CD4-positive, alpha-beta T cell treated with Interleukin-15 for 1 hour (primary cell): ENCODE data around the gene IGSF11.
"Not testable (repeated sequence)": the region's sequence is repeated elsewhere in the genome, so short reads cannot be mapped to it uniquely, and the experiment has no call there.

Source experiments
- DNase-seq: peaks from one replicate; pipeline ENCODE4 v3.0.0-alpha.2; 2020

IGSF11 gene, protein sequence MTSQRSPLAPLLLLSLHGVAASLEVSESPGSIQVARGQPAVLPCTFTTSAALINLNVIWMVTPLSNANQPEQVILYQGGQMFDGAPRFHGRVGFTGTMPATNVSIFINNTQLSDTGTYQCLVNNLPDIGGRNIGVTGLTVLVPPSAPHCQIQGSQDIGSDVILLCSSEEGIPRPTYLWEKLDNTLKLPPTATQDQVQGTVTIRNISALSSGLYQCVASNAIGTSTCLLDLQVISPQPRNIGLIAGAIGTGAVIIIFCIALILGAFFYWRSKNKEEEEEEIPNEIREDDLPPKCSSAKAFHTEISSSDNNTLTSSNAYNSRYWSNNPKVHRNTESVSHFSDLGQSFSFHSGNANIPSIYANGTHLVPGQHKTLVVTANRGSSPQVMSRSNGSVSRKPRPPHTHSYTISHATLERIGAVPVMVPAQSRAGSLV

DNA sequence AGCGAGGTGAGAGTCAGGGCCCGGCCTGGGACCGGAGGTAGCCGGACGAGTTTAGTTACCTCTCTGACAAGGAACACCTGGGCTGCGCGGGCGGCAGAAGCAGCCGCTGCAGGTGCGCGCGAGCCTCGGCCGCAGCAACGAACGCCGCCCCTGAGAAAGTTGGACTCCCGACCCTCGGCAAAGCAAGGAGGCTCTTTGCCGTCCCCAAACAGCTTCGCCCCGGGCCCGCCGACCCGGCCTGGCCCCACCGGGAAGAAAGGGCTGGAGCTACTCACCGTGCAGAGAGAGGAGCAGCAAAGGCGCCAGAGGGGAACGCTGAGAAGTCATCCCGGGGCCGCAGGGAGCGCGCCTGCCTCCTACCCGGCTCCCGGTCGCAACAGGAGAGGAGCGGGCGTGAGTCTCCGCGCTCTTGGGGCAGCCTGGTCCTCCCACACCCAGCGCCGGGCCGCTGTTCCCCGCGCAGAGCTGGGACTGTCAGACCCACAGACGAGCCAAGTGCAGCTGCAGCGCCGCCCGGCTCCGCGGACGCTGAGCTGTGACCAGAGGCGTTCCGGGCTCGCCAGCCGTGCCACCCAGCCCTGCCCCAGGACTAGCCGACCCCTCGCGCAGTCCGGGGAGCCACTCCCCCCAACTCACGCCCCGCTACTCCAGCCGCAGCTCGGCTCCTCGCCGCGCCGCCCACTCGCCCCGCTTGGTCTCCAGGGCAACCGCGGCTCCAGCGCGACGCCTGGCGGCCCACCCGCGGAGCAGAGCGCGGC is at the start of gene IGSF11:
Gene IGSF11, minus strand, starts transcription at position 591 of the 758 bp plus-strand sequence. Its CDS starts 264 bp downstream, at position 327.
- DNase-seq = peak; percentile 43

DNA sequence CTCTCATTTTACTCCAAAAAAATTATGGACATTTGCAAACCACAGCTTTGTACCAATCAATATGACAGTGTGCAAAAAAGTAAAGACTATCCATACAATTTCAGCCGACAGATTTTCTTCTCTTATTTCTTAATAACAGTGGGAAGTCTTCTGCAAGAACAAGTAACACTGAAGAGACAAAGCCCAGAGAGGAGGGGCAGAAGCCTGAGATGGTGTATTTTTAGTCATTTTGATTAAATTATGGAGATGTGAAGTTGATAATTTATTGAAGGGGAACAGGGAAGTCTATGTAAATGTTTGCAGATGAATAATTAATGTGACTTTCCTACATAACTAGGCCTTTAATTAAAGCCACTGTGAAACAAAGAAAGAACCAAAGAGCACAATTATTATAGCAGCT is 45.7 kb upstream of the IGSF11 start:
- DNase-seq = no peak

DNA sequence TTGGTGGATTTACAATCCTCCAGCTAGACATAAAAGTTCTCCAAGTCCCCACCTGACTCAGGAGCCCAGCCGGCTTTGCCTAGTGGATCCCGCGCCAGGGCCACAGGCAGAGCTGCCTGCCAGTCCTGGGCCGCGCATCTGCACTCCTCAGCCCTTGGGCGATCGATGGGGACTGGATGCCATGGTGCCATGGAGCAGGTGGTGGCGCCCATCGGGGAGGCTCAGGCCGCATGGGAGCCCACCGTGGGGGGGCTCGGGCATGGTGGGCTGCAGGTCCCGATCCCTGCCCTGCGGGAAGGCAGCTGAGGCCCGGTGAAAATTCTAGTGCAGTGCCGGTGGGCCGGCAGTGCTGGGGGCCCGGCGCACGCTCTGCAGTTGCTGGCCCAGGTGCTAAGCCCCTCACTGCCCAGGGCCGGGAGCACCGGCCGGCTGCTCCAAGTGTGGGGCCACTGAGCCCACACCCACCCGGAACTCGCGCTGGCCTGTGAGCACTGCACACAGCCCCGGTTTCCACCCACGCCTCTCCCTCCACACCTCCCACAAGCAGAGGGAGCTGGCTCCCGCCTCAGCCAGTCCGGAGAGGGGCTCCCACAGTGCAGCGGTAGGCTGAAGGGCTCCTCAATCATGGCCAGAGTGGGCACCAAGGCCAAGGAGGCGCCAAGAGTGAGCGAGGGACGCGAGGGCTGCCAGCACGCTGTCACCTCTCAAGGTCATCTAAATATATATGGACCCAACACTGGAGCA is 38.8 kb upstream of the IGSF11 start:
- no peak for DNase-seq

DNA sequence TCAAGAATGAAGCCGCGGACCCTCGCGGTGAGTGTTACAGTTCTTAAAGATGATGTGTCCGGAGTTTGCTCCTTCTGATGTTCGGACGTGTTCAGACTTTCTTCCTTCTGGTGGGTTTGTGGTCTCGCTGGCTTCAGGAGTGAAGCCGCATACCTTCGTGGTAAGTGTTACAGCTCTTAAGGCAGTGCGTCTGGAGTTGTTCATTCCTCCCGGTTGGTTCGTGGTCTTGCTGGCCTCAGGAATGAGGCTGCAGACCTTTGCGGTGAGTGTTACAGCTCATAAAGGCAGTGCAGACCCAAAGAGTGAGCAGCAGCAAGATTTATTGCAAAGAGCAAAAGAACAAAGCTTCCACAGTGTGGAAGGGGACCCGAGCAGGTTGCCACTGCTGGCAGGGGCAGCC is 37.8 kb upstream of the IGSF11 start:
- DNase-seq = not testable (repeated sequence)

DNA sequence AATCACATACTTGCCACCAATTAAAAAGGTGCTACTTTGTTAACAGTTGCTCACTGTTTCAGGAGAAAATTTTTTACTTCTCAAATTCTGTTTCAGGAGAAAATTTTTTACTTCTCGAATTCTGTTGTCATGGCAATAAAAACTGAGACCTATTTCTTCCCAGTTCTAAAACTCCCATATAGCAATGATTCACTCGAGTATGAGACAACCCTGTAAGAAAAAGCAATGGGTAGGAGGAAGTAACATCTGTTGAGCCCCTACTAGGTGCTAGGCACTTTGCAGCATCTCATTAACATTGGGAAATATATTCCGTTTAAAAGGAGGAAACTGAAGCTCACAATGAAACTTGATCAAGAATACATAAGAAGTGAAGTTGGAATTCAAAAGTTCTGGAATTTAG is 35.1 kb upstream of the IGSF11 start:
- no peak for DNase-seq

DNA sequence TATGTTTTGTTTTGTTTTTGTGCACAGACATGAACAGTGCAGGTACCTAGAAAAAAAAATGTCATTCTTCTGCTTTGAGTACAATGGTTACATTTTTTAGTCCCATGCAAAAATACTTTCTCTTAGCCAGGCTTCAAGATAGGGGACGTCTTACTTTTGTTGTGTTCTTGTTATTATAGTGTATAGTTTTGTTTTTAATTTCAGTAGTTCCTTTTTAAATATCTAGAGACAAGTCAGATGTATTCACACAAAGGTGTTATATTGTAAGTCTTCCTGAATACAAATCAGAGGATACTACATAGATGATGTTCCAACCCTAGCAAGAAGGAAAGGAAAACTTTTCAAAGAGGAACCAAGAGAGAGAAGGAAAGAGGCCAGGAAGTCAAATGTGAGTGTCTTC is 28.8 kb upstream of the IGSF11 start:
- DNase-seq = no peak

DNA sequence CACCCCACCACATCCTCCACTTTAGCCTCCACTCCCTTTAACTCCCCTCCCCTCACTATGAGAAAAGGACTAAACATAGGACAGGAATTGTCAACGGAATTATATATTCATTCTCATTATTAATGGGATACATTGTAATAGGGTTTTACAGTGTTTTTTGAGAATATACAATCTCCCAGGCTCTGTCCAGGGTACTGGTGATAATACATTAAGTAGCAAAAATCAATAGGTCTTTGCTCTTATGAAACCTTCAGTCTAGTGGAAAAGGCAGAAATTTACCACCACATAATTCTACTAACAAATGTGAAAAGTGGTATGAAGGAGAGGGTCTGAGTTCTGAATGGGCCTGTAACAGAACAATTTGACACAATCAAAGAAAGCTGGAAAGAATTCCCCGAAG is 28.2 kb upstream of the IGSF11 start:
- DNase-seq = no peak

DNA sequence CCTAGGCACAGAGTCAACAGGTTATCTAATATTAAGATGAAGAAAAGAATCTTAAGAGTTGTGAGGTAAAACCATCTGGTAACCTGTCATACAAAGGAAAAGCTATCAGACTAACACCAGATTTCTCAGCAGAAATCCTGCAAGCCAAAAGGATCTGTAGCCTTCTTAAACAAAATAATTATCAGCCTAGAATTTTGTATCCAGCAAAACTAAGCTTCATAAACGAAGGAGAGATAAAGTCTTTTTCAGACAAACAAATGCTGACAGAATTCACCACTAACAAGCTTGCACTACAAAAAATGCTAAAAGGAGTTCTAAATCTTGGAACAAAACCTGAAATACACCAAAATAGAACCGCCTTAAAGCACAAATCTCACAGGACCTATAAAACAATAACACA is 9.9 kb upstream of the IGSF11 start:
- DNase-seq = no peak

DNA sequence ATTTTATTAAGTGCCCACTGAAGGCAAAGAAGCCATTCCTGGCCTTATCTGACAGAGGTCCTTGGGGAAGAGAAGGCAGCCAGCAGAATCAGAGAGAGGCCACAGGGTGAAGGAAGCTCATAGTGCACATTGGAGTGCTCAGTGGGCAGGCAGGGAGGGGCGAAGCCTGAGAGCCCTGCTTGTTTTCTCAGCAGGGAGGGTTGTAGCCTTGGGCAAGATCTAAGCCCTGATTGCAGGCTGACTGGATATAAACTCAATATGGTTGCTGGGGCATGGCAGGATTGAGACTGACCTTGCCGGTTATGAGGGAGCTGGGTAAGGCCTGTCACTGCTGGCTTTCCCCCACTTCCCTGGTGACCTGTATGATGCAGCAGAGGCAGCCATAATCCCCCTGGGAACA is 7.5 kb upstream of the IGSF11 start:
- DNase-seq = no peak

DNA sequence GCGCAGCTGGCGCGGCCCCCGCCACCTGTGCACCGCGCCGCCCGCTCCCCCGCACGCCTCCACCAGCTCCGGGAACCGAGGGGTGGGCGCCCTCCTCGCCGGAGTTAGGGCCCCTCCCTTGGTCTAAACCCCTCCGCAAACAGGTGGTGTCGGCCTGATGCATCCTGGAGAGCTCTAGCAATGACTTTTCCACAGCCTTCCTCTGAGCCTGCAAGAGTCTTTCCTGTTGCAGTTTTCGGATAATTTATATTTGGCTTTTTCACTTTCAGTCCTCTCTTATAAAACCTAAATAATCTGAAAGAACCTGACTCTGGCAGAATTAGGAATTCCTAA is 334 bp upstream of the IGSF11 start:
- no peak for DNase-seq

DNA sequence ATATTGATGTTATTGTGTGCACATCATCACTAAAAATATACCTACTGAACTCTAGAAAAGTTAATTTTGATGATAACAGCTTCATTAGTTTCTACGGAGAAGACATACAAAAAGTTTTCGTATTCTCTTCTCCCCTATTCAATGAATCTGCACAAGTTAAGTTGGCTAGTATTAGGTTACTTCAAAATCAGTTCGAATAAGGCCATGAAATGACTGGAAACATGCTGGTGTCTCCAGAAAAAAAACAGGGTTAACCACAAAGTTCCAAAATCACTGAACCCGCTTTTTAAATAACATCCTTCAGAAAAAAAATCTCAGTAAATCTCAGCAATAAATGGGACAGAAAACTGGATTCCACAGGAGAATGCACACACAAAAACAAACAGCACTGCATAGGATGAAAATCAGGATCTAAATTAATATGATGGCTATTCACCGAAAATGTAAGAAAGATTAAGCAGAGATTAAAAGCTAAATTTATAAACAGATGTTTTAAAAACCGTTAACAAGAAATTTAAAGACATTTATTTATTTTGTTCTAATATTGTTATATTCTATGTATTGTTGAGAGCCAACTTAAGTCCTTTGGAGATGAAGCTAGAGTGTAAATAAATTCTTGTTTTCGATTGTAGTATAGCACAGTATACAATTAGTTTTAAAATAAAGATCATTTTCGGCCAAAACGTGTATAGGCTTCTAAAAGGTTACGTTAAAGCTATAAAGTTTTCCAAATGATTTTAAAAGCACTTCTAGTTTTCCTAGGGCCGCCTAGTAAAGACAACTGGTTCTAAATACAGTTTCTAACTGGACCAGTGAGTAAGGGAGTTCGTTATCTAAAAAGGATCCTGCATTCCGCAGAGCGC is 1.0 kb downstream of the IGSF11 start:
- DNase-seq = no peak

DNA sequence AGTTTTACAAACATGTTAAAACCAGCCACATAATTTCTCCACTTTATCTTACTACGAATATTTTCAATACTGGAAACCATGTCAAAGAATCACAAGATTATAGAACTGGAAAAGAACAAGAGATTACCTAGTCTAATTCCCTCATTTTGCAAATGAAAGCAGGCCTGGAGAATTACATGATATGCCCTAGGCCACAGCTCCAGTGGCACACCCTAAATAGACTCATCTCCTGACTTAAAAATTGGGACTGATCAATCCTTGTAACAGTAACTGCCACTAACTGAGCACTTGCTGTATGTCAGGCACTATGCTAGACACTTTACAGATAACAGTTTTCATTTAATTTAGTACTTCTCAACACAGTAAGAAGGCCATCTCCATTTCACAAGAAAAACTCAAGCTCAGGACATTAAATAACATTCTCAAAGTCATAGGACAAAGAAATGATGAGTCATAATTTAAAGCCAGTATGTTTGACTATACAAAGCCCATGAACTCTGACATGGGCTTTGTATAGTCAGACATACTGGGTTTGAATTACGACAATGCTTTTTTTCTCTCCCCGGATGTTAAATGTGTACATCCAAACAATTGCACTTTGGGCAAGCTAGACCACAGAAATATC is 9.4 kb downstream of the IGSF11 start:
- DNase-seq = no peak

DNA sequence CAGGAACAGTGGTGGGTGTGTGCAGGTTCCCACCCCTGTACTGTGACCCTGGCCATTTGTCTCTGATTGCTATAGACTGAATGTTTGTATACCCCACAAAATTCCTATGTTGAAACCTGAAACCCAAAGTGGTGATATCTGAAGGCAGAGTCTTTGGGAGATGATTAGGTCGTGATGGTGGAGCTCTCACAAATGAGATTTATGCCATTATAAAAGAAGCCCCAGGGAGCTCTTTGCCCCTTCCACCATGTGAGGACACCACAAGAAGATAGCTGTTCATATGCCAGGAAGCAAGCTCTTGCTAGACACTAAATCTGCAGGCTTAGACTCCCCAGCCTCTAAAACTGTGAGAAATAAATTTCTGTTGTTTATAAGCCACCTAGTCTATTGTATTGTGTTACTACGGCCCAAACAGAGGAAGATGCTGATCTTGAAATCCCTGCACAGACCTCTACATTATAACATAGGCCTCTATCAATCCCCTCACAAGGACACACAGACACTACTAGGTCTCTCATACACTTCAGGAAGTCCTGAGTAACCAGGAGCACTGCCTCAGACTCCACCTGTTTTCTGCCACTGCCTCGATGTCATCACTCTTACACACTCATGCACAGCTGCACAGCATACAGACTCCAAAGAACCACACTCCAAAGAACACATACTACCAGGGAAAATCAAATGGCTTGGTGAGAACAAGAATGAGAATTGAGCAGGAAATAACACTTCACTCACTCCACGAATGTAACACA is 14.7 kb downstream of the IGSF11 start:
- DNase-seq = no peak

DNA sequence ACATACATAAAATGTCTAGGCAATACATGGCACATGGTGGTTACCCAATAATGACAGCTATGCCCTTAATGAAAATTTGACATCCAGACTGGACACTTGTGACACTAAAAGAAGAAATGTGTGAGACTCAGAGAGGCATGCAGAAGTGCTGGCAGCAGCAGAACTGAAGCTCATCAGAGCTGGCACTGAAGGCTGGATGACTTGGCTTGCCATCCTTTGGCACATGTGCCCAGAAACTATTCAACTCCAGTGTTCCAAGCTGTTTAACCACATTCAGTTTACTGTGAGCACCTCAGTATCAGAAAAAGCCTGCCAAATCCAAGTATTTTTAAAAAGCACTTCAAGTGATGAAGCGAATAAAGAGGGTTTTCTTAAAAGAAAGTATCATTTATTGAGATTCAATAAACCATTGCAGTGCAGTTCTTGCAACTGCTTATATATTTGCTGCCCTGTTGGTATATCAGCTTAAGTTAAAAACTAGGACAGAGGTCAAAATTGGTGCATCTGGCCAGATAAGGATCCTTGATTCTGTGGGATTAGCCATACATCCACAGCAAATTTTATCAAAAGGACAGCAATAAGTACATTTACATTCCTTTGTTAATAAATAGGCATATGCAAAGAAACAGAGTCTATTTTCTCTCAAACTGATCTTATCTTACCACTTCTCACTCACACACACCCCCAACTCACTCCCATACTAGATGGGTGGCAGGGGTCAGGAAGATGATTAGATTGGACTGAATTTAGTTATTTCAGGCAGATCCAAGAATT is 15.8 kb downstream of the IGSF11 start:
- no peak for DNase-seq

DNA sequence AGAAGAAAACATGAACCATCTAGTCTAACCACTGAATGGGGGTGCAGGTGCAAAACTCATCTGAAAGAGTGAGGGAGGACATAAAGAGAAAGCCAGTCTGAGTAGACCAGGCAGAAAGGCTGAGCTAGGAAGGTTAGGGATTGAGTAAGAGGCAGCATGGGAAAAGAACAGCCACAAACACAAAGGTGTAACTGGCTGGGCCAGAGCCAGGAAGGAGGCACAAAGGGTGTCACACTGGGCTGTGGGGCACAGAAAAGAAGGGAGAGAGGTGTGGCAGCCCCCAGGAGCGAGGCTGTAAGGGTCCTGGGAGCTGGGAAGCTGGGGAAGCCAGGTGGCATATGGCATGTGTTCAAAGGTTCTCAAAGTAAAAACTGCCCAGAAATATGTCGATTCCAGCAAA is 18.7 kb downstream of the IGSF11 start:
- DNase-seq = no peak

DNA sequence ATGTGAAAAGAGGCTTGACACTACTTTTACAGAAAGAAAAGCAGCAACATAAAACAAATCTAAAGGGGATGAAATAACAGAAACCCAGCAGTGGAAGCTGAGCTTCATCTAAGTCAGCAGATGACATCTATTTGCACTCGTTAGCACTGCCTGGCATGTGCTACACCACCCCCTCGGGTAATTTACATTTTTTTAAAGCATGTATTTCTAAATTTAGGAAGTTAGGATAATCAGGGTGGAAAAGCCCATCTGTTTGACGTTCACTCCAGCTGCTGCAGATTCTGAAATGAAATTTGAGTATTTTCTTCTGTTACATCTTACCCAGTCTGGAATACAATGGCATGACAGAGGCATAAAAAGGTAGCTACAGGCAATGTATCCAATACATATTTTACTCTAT is 20.7 kb downstream of the IGSF11 start:
- DNase-seq = no peak

DNA sequence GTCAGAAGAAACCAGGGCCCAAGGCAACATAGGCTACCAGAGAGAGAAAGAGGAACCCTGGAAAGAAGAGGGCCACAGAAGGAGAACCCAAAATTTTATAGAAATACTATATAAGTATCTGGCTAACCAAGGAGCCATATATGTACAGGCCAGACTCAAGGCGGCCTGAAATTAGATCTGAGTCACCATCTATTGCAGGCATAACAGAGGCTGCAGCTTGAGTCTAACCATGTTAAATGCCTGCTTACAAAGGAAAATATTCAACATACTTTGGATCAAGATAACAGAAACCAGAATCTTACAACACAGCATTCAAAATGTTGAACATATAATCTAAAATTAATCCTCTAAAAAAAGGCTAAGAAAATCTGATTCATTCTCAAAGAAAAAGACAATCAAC is 23.1 kb downstream of the IGSF11 start:
- no peak for DNase-seq

DNA sequence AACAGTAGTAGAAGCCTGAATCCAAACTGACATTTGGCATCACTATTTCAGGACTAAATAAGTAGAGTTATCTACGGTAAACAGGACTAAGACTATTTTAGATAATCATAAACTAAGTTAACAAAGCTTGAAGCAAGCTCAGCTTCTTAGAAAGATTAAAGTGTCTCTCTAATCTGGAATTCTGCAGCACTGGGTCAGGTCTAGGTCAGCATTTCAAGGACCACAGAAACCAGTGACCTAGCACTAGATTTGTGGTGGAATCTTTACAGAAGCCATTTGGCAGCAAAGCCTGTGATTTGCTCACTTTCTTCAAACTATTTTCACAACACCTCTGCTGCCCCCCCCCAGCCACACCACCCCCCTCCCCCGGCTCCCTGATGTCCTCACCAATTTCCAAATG is 37.5 kb downstream of the IGSF11 start:
- DNase-seq = no peak

DNA sequence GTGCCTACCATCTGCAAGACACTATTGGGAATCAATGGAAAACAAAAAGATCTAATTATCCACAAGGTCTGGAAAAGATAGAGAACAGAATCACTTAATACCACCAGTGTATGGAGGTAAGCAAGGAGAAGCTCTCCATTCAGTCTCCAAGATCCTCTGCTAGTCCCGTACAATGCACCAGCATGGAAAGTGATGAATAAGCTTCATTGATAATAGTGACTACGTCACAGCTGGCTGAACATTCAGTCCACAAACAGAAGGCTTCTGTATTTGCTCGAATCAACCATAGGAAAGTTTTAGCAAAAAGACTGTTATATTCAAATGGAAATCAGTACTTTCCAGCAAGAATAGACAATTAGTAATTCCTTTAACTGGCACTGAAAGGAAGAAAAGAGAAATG is 42.9 kb downstream of the IGSF11 start:
- no peak for DNase-seq

DNA sequence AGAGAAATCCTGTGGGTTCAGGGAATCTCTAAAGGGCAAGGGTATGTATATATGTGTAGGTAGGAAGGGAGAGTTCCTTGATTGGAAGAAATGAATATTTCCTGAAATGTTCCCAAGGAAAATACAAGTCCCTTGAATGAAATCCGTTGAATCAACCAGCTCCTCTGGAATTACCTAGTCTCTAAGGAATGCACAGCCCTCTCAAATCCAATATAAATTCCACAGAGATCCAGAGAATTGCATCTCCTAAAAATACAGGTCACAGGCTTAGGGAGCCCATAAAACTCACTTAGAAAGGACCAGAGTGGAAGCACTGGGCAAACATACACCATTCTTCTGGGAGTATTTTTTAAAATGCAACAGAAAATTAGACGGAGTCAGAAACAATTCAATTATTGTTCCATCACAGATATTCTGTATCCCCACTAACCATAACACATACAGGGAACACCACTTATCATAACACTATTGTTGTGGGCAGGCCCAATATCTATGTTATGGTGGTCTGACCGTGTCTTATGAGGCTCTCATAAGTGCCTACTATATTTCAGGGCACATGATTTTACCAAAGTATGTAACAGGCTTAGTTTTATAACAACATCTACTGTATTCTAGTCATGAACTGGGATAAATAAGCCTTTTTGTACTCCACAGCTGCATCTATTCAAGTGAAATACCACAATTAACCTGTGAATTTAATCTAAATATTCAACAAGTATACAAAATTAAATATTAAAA is 43.7 kb downstream of the IGSF11 start:
- no peak for DNase-seq
